Stimulated activated CD8-positive, alpha-beta memory T cell treated with anti-CD3 and anti-CD28 coated beads, Interleukin-15, amount 100 ng/mL, for 24 hours (primary cell): Measurements from ENCODE around the gene KRTAP7-1.

Experiments used
- DNase-seq: peaks from one replicate; pipeline ENCODE4 v3.0.0-alpha.2; 2020; ENCODE audit warnings: low read depth

Gene KRTAP7-1

GRCh38 chr21:30829659-30830058 is at the start of gene KRTAP7-1:
Gene KRTAP7-1 (minus strand): TSS chr21:30829759. CDS start chr21:30829698, 61 bp downstream.
- DNase-seq = no peak

DNA sequence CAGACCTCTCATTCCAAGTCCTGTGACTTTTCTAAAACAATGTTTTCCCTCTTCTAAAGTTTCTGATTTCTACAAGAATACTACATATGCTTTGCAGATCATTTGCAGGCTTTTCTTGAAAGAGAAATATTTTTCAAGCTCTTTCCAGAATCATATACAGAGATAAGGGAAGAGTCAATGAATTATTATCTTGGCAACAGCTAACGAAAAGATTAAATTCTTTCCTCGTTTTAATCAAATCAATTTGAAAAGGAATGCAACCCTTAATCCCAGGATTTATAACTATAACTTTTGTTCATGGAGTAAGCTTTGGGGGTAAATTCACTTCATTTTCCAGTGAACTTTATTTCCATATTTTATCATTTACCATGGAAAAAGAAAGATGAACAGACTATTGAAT is 45.0 kb upstream of the KRTAP7-1 start:
- no peak for DNase-seq

DNA sequence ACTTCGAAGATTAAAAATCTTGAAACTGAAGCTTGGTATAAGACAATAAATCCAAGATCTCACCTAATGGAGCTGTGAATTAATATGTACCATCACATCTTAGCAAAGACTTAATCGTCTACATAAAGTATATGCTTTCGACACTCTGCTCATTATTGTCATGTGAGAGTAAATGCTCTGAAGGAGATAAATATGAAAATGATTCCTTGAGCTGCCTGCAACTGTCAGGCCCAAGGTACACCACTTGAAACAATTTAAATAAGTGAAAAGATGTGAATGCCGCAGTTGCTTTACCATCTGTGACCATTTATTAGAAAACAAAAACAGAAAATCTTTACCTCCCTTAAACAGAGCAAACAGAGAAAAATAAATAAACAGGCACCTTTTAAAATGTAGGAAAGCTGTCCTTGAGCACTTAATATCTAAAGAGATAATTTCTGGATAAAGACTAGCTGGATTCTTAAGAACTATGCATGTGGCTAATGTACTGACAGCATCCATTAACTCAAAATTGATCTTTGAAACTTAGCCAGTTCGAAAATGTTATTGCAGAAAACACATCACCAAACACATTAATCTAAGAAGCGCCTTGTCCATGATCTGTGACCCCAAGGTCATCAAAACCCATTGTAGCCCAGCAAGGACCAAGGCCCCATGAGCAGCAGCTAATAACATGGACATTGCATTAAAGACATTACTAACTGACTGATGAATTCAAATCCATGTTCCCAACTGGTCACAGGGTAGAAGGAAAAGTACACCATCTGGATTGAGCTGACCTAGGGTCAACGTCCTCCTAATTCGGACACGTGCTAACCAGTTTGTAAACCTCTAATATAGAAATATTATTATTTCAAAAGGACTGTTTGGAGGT is 18.3 kb upstream of the KRTAP7-1 start:
- DNase-seq = no peak

- no peak for DNase-seq
Measured at GRCh38 chr21:30842990-30843389, 13.4 kb upstream of the KRTAP7-1 start.

- DNase-seq = no peak
Measured at GRCh38 chr21:30839304-30839703, 9.7 kb upstream of the KRTAP7-1 start.

DNA sequence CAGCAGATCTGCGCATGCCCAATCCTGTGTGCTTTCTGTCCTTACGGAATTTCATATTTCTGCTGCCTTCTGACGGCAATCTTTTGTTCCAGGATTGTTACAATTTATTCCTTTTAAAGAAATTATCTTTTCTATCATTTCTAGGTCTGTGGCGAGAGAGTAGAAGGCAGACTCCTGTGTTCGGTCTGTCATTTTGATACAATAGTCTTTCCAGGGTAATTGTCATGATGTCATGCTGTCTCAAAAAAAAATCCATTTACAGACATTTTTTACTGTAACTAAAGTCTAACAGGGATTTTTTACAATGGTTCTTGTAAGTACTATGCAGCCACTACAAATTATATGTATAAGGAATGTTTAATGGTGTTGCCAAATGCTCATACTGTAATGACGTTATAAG is 9.0 kb upstream of the KRTAP7-1 start:
- DNase-seq = no peak

DNA sequence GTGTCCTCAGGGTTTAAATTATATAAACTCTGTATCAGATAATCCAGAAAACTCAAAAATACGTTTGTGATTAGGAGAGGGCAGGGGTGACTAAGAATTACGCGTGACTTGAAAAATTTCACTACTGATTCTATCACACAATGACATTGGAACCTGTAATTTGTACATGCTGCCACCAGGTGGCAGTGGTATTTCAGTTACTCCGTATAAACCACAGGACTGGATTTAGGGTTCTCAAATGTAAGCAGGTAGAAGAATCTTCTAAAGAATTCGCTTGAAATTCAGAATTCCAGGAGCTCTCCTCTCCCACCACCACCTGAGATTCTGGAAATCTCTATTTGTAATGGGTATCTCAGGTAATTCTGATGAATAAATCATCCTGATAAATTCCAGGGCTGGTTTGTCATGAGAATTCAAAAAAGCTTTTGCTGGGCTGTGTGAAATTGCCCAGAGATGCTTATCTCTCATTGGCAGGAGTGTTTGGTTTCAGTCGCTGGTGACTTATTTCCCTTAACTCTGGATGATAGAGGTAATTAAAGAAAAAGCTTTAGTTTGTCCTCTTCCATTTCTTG is 1.7 kb upstream of the KRTAP7-1 start:
- DNase-seq = no peak

DNA sequence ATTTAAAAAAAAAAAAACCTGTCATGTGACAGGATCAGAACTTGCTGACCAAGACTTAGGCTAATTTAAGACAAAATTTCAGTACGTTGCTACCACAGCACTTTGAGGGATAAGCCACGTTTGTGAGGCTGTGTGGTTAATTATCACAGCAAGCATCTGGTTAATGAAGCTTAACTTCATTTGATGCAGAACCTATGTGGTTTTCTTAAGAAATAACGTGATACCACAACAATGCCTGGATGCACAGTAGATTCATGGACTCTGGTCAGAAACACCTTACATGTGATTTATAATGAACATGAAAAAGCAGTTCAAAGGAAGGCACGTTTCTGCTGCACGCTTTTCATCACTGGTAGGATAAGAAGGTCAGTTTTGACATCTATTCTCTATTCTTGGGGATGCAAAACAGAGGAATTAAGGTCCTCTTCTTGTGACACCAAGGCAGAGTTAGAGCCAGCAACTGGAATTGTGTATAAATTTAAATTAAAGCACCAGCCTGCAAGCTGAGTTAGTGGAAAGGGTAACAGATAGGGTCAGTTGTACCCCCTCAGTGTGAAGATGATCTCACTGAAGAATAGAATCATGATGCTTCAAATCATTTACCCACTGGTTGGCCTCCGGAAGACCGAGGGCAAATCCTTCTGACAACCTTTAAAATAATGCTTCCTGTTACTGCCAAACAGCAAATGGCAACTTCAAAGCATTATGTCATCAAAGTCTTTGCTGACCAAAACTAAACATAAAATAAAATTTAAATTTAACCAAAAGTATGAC is 10.5 kb downstream of the KRTAP7-1 start:
- DNase-seq = no peak

DNA sequence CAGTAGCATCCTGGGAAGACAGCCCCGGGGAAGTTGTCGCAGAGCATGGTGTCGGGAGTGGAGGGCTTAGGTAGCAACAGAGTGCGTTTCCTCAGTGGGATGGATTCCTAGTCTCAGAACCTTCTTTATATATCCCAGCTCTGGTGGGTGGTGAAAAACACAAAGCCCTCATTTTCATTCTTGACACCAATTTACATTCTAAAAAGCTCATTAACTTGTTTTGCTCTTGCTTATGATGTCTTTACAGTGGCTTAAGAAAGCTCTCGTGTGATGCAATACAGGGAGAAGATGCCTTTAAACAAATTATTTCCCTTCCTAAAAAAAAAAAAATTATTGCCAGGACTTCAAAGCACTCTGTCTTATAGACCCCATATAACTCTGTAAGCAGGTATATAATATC is 16.4 kb downstream of the KRTAP7-1 start, which contains the start of gene KRTAP8-1:
Gene KRTAP8-1 (minus strand): TSS at position 101 of the 400 bp plus-strand sequence. CDS start 54 bp downstream, at position 47.
- DNase-seq = no peak

- DNase-seq = no peak
Measured at GRCh38 chr21:30800605-30801004, 29.0 kb downstream of the KRTAP7-1 start.

GRCh38 chr21:30793581-30794314 is 35.8 kb downstream of the KRTAP7-1 start:
- DNase-seq = no peak

GRCh38 chr21:30779249-30779648 is 50.3 kb downstream of the KRTAP7-1 start:
- DNase-seq = no peak
